HG03066 (cell line): ENCODE measurements around the gene TACO1.

Experiments used
- ATAC-seq: cut with Tn5 transposase; IDR thresholded peaks from one replicate; pipeline ENCODE4 v1.9.1; 2021; ENCODE audit warnings: low read depth; ENCODE audit not compliant: unreplicated experiment

Gene TACO1

DNA sequence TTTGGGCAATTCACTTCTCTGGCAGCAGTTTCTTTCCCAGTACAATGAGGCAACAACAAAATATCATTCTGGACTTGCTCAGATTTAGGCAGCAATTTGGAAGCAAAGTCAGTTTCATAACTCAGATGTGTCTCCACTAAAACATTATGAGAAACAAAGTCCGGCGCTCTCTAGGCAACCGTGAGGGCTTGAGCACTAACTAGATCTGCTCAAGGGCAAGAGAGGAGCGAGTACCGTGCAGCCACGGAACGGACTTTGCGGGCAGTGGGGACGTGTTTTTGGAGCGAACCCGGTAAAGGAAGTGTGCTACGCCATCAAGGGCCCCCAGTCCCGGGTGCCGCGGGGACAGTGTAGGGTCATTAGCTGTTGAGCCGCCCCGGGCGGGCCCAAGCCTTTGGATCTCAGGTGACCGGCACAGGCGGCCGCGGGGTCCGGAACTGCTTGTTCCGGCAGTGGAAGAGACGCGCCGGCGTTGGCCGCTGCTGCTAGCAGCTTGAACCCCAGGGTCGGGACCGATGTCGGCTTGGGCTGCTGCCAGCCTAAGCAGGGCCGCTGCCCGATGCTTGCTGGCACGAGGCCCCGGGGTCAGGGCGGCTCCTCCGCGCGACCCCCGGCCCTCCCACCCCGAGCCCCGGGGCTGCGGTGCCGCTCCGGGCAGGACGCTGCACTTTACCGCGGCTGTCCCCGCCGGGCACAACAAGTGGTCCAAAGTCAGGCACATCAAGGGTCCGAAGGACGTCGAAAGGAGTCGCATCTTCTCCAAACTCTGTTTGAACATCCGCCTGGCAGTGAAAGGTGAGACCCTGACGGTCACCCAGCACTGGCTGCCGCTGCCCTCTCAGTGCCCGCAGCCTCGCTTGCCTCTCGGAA, at the start of gene TACO1:
TACO1 (plus strand) TSS at position 327 of the 870 bp plus-strand sequence; CDS start at position 516, 189 bp downstream.
- ATAC-seq, result peak; percentile 87

DNA sequence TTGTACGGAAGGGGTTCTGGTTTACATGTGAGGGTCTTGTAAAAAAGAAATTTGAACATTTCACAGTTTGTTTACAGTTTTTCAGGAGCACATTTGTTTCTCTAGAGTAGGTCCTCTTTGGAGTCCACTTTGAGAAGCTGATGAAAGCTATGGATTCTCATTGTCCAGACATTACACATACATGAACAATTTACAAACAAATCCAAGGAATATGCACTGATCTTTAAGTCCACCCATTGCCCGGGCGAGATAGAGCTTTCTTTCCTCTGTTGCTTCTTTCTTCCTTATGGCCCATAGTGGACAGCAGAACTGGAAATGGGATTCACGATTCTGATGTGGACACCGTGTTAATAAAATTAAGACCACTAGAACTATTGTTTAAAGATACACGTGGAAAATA, 48.5 kb upstream of the TACO1 start:
- no peak for ATAC-seq

DNA sequence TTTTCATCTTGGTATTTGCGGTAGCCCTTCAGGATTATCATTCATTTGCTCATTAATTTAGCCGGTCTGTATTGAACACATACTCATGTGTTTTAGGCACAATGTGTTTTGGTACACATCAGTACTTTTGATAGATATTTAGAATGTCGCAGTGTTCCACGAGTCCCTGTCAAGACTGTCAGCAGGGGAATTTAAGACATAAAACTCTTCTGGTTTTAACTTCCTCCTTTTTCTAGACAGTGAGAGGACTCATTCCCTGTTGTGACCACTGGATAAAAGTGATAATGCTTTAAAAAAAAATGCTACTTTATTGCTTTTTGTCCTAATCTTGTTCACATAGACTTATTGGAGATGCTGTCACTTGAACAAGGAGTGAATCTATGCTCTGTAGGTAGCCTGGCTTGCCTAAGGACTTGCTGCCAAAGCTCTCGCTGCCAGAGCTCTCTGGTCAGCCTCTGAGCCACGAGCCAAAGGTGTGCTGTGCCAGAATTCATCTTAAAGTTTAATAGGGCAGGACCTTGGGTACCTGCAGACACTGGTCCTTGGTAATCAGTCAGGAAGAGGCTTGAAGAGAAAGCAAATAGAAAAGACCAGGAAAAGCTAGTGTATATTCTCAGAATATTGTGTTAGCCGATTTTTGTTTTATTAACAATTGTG, 45.1 kb upstream of the TACO1 start:
- no peak for ATAC-seq

DNA sequence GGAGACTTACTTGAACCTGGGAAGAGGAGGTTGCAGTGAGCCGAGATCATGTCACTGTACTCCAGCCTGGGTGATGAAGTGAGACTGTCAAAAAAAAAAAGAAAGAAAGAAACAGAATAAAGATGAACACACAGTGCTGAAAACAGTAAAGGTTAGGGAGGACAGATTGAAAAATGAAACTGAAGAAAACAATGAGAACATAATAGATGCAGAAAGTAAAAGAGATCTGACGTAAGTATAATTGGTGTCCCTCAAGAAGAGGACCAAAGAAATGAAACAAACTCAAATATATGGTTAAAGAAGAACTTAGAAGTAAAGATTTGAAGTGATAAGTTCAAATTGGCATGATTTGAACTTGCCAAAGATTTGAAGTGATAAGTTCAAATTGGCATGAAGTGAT, 43.3 kb upstream of the TACO1 start:
- no peak for ATAC-seq

DNA sequence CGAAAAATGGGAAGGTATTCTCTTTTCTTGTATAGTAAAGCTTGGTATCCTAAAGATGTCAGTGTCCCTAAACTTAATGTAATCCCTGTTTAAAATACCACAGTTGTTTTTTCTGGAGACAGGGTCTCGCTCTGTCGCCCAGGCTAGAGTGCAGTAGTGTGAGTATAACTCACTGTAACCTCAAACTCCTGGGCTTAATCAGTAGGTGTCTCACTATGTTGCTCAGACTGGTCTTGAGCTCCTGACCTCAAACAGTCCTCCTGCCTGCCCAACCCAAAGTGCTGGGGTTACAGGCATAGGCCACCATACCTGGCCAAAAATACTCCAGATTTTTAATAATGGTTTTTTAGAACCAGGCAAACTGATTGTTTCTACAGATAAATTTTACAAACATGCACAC, 42.3 kb upstream of the TACO1 start:
- ATAC-seq, result no peak

DNA sequence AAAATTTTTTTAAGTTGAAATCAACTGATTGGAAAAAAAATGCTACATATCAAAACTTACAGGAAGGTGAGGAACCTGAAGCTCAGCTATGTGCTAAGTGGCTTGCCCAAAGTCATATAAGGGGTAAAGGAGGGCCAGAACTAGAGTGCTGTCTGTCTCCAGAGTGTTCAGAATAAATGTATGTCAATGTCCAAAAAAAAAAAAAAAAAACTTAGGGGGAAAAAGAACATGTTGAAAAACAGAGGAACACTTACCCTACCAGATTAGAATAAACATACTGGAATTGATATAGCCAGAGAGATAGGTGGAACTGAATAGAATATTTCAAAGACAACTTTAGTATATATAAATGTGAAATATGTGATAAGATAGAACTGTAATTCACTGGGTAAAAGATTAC, 38.9 kb upstream of the TACO1 start:
- no peak for ATAC-seq

DNA sequence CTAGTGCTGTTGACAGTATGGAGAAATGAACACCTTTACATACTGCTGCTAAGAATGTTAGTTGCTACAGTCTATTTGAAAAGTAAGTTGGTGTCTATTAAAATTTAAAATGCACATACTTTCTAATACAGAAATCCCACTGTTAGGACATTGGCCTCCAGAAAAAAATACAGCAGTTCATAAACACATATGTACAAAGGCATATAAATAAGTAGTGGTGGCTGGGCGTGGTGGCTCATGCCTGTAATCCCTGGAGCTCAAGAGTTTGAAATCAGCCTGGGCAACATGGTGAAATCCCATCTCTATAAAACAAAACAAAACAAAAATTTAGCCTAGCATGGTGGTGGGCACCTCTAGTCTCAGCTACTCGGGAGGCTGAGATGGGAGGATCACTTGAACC, 37.4 kb upstream of the TACO1 start:
- no peak for ATAC-seq

DNA sequence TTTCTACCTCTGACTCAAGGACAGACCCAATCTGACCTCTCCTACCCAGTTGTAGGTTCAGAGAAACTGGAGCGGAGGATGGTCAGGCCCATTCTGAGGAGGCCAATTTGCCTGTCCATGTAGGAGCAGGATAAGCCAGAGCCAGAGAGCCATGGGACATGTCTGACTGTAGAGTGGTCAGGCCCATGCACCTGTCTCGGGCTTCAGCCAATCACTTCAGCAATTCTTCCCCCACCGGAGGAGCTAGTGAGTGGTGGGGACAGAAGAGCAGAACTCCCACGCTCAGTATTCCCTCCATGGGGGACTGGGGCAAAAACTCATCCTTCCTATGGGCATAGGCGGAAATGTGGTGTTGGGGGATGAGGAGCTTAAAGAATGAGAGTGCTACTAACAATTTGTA, 36.1 kb upstream of the TACO1 start:
- no peak for ATAC-seq

DNA sequence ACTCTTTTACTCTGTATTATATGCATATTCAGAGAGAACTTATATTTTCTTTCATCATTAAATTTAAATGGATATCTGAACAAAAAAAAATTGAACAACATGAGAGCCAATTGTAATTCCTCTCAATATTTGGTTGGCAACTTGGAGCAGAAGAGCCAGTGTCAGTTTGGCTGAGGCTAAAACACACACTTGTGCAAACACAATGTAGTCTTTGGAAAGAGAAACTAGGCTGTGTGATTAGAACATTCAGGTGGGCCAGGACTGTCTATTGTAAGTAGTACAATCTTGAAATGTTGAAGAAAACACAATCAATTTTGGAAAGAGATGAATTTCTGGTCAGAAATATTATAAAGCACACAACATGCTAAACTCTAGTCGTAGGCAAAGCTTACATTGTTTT, 33.5 kb upstream of the TACO1 start:
- ATAC-seq, result no peak

DNA sequence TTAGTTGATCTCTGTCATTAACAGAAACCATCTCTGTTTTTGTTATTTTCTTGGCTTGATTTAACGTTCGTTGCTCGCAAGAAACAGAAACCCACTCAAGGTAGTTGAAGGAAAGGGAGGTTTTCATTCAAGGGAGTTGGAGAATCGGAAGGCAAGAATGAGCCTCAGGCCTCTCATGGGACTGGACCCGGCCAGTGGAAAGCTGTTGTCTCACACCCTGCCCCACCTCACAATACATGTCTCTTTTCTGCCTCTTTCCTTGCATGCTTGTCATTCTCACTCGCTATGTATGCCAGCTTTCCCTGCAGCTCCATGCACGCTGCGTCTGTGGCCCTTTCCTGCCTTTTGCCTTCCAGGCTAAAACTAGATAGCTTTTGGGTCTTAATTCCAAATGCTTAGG, 32.1 kb upstream of the TACO1 start:
- ATAC-seq, result no peak

DNA sequence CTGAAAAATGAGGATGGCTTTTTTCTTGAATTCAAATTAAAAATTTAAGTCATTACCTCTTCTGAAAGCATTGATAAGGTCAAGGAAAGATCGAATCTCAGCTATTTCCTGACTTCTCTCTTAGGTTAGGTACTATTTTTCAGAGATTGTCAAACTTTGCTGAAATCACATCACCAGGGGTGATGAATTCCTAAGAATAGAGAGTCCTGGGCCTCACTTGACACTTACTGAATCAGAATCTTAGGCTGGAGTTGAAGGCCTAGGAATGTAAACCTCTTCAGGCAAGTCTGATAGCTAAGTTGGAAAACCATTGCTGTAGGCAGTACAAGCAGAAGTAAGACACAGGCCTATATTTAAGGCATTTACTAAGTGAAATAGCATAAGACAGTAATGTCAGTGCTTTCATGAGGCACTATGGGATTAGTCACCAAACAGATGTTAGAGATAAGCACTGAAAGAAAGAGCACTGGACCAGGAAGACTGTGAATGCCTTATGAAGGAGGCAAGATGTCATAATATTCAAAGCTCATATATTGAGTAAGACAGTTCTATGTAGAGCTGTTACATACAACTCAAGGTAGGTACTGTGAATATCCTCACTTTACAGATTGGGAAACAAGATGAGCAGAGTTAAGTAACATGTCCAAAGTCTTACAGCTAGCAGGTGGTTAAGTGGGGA, 28.9 kb upstream of the TACO1 start:
- no peak for ATAC-seq

DNA sequence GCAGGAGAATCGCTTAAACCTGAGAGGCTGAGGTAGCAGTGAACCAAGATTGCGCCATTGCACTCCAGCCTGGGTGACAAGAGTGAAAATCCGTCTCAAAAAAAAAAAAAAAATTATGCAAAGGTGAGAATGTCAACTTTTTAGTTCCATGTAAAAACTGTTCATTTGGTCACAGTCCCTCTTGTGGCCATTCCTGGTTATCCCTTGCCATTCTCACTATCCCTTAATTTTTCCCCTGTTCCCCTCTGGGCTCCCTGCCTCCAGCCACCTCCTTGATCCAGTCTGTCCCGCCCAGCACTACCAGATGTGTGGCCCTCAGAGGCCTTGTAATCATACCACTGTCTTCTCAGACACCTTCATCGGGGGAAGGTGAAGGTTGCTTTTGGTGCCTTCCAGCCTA, 27.1 kb upstream of the TACO1 start:
- ATAC-seq, result no peak

DNA sequence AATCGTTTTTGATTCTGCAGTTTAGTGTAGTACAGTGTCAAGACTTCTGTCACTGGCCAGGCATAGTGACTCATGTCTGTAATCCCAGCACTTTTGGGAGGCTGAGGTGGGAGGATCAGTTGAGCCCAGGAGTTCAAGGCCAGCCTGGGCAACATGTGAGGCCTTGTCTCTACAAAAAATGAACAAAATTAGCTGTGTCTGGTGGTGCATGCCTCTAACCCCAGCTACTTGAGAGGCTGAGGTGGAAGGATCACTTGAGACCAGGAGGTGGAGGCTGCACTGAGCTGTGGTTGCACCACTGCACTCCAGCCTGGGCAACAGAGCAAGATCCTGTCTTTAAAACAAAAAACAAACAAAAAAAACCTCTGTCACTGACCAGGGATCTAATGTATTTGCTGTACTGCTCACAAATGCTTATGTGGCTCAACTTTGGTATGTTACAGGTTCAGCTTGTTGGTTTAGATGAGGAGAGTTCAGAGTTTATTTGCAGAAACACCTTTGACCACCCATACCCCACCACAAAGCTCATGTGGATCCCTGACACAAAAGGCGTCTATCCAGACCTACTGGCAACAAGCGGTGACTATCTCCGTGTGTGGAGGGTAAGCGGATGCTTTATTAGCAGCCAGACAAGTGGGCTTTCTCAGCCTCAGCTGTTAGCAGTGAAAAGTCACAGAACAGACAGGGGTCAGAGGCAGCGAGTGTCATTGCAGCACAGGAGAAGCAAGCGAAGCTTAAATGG, 22.5 kb upstream of the TACO1 start:
- no peak for ATAC-seq

DNA sequence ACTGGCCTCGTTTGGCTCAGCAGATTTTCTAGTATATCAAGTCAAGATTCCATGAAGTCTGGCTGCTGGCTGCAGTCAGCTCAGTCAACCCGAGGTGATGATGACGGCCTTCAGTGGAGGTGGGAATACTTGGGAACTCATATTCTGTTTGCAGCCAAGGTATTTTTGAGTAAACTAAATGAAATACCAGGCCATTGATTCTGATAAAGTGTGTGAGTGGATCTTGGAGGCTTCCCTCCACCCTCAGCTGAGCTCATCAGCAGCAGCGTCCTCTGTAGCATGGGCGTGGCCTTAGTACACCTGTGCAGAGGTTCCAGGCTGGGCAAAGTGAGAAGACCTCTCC, 22.0 kb upstream of the TACO1 start:
- no peak for ATAC-seq

DNA sequence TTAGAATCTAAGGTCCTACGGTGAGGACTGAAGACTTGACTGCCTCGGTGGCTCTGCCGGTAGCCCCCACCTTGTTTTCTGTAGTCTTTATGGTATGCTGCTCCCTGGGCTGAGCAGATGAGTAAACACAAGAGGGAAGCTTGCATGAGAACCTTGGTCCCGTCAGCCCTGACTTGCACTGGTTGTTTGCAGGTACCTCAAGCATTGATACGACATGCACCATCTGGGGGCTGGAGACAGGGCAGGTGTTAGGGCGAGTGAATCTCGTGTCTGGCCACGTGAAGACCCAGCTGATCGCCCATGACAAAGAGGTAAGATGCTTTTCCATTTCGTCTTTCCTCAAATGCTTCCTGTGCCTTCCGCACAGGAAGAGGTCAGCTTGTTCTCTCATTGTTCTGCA, 21.1 kb upstream of the TACO1 start:
- no peak for ATAC-seq

DNA sequence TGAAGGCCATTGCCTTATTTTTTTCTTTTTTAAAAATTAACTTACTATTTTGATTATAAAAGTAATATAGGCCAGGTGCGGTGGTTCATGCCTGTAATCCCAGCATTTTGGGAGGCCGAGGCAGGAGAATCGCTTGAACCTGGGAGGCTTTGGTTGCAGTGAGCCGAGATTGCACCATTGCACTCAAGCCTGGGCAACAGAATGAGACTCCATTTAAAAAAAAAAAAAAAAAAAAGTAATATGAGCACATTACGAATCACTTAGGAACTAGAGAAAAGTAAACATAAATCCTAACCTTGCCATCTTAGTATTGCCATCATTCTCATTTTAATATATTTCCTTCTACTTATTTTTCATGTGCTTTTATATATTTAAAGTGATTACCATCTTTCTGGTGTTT, 12.9 kb upstream of the TACO1 start:
- ATAC-seq, result no peak

DNA sequence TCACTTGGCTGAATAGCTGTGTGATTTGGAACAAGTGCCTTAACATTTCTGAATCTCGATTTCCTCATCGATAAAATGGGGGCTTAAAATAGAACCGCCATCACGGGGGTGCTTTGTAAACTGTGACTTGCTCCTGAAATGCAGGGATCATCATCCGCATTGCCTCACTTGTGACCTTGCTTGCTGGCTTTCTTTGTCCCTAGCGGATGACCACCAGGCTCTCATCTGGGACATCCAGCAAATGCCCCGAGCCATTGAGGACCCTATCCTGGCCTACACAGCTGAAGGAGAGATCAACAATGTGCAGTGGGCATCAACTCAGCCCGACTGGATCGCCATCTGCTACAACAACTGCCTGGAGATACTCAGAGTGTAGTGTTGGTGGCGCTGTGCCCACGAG, 11.9 kb upstream of the TACO1 start:
- ATAC-seq, result no peak

DNA sequence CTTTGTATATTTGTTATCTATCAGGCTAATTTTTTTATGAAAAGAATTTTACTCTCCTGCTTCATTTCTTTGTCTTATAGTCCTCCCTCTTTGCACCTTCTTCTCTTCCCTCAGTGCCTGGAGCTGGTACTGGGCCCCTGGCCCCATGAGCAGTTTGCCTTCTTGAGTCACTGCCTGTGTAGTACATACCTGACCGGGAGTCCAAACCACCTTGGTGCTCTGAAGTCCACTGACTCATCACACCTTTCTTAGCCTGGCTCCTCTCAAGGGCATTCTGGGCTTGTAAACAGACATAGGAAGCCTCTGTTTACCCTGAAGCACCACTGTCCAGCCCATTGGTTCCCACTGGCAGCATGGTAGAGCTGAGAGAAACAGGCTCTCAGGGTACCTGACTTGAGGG, 11.0 kb upstream of the TACO1 start:
- ATAC-seq, result no peak

DNA sequence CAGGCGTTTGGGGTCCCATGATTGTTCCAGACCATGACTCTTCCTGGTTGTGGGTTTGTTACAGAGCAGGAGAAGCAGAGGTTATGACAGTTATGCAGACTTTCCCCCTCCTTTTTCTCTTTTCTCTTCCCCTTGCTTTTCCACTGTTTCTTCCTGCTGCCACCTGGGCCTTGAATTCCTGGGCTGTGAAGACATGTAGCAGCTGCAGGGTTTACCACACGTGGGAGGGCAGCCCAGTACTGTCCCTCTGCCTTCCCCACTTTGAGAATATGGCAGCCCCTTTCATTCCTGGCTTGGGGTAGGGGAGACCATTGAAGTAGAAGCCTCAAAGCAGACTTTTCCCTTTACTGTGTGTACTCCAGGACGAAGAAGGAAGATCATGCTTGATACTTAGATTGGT, 7.9 kb upstream of the TACO1 start:
- ATAC-seq, result no peak

DNA sequence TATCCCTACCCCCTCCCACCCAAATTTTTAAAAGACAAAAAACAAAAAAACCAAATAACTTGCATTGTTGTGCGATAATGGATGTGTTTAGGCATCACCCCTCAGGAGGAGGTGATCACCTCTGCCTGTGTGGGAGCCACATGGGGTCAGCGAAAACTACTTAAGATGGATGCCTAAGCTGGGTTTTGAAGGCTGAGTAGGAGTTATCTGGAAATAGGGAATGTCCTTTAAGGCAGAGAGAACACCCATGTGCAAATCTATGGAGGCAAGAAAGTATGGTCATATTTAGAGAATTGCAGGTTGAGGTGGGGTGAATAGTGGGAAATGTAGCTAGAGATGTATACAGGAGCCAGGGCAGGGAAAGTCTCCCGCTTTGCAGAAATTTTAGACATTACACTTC, 5.6 kb upstream of the TACO1 start:
- no peak for ATAC-seq
